DMS53 treated with DMSO at 0.1 percent for 48 hours (cell line): Measurements from ENCODE around the gene IL15RA.
"Not testable (repeated sequence)": the region's sequence is repeated elsewhere in the genome, so short reads cannot be mapped to it uniquely, and the experiment has no call there.

ENCODE experiments used
- DNase-seq: peaks from one replicate; lab custom pipeline; 2025; ENCODE audit not compliant: unreplicated experiment; lab: John Stamatoyannopoulos, UW

Gene IL15RA

DNA sequence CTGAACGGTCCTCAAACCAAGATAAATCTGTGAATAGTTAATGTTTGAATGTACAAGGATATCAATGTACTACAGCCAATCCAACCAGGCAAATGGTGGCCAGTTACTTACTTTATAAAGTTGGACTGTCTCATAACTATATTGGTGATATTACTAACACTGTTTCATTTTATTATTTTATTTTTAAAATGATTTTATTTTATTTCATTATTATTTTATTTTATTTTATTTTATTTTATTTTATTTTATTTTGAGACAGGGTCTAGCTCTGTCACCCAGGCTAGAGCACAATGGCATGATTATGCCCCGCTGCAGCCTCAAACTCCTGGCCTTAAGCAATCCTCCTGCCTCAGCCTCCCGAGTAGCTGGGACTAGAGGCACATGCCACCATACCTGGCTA, 6.8 kb downstream of the IL15RA start:
- no peak for DNase-seq

DNA sequence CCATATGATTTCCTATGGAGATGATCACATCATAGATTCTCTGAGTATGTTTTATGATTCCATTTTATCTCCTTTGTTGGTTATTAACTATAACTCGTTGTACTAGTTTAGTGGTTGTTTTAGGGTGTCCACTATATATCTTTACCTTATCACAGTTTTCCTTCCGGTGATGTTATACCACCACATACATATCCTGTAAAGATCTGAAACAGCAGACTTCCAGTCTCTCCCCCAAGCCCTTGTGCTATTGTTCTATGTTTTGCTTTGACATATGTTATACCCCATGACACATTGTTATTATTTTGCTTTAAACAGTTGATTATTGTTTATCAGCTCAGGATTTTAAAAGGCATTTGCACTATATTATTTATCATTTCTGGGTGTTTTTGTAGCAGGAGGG, 7.3 kb downstream of the IL15RA start:
- no peak for DNase-seq

DNA sequence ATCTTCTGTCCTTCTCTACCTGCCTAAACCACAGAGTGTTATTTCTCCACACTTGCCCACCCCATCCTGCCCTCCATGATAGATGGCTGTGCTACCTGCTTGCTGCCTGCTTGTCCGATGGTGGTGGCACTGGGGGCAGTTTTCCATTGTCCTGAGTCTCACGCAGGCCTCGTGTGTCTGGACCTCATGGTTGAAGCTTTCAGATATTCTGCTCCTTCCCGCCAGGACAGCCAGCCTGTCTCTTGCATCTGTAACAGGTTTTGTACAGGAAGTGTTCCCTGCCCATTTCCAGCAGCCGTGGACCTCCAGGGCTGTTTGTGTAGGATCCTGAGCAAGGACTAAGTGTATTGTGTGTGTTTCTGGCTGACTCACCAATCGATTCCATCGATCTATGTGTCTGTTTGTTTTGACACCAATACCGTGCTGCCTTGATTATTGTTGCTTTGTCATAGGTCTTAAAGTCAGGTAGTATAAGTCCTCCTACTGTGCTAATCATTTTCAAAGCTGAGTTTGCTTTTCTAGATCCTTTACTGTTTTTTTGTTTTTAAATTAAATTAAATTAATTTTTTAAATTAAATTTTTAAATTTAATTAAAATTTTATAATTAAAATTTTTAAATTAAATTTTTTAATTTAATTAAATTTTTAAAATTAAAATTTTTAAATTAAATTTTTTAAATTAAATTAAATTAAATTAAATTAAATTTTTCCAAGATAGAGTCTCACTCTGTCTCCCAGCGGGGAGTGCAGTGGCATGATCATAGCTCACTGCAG, 8.5 kb downstream of the IL15RA start:
- DNase-seq = no peak

DNA sequence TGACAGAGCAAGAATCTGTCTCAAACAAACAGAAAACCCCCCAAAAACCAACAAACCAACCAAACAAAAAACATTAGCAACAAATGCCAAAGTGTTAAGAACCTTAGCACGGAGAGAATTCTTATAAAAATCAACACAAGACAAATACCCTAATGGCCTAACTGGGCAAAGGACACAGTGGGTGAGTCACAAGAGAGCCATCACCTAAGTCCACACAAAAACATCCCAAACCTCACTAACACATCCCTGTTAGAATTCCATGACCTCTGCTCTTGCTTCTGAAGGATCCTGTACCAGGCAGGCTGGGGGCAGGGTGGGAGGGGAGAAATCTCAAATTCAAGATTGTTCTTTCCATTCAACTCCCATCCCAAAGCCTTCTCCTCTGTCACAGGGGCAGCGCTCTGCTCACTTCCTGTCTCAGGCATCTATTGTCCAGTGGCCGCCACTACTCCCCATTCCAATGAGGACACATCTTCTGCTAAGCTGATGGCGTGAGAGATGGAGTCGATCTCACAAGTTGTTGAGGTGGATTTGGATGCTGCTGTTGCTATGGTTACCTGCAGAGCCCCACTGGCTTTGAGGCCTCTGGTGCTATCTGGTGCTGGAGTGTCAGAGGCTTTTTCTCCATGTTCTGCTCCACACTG, 9.2 kb downstream of the IL15RA start:
- DNase-seq = no peak

DNA sequence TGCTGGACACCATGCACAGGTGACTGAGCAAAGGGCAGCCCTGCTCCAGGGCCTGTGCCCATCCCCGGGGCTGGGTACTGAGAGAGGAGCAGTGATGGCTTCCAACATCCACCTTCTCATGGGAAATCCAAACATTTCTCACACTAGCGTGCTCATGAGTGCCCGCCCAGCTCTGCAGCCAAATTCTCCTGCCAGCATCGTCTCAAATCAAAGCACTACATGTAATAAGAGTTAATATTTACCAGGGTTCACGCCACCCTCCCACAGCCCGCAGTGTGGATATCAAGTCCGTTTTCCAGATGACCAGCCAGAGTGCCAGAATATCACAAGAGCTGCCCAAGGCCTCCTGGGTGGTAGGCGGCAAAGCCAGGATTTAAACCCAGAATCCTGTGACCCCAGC, 12.1 kb downstream of the IL15RA start:
- DNase-seq = no peak

DNA sequence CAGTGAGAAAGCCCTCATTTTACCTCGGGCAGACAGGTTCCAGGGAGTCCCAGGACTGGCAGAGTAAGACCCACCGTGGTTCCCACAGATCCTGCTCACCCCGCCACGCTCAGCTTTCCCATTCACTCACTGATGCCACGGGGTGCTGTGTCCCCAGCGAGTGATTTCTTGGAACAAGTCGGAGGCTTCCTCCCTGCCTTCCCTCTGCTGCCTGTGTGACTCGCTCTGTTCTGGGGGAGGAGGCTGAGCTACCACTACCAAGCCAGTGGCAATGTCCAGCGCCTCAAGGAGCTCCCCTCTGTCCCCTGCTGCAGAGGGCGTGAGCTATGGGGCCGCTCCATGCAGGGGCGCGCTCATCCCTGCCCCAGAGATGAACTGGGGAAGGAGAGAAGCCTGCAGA, 12.6 kb downstream of the IL15RA start:
- no peak for DNase-seq

DNA sequence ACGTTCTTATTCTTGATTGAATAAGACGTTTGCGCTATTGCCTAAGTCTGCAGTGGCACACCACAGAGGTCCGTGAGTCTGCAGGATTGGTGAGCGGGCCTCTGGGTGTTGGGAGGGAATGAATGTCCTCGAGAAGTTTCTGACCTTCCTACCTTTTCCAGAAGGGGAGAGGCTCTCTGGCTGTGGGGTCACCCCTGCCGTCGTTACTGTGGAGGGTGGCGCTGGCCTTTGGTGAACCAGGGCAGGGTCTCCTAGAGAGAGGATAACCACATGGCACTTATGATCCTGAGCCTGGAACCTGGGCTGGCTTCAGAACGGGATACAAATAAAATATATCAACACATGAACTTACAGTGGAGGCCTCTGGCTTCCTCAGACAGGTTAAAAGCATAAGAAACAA, 13.8 kb downstream of the IL15RA start:
- DNase-seq = no peak

DNA sequence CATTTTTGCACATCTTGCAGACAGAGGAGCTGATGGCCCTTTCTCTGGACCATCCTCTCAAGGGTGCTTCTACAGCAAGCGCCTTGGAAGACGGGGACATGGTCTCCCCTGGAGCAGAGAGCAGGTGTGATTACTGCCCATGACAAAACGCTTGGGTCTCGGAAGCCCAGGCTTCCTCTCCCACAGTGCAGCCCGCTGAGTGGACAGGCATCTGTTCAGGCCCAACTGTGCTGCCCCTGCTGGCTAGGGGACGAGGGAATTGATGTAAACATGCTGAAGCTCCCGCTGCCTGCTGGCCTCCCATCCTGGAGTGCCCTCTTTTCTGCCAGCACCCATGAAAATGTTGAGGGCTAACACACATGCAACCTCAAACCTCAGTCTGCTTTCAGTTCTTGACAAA, 14.3 kb downstream of the IL15RA start:
- DNase-seq = no peak

DNA sequence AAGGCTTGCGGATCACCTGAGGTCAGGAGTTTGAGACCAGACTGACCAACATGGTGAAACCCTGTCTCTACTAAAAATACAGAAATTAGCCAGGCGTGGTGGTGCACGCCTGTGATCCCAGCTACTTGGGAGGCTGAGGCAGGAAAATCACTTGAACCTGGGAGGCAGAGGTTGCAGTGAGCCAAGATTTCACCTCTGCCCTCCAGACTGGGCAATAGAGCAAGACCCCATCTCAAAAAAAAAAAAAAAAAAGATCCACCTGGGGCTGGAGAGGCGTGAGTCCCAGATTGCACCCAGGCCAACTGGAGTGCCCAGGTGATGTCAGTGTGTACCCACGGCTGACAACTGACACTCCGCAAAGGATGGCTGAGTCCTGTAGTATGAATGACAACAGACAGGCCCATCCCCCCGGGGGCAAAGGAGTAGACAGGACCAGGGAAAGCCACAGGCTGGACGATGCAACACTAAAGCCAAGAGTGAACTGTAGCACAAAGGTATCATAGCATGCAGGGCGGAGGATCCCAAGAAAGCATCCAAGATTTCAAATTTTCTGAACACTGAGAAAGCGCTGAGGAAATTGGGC, 14.9 kb downstream of the IL15RA start:
- DNase-seq = not testable (repeated sequence)

DNA sequence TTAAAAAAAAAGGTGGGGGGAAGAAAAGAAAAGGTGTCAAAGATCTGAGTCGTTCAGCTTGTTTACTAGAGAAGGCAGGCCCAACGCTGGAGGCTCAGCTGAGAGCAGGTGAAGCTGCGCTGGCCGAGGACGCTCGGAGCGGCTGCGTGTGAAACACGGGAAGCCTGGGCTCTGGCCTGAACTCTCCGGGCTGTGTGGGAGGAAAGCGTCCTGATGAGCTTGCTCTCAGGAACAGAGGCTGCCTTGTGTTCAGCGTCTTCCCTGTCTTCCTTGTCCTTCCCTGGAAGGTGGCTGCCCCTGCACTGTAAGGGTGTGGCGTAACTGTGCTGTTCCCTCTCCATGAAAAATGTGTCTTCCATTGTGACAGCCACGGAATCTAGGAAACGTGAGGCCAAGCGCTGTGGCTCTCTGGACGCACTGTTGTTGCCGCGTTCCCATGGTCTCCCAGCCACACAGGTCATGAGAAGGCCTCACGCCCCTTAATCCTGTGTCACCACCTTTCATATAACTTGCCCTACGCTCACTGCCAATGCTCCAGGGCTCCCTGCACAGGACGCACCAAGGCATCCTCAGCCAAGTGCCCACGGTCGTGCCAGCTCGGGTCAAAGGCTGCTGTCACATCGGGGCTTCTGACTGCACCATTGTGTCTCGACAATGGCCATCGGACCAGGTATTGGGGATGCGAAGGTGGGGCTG, 15.8 kb downstream of the IL15RA start:
- no peak for DNase-seq

DNA sequence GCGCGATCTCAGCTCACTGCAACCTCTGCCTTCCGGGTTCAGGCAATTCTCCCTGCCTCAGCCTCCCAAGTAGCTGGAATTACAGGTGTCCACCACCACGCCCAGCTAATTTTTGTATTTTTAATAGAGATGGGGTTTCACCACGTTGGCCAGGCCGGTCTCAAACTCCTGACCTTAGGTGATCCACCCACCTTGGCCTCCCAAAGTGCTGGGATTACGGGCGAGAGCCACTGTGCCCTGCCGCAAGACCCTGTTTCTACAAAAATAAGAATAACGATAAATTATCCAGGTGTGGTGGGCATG, 16.4 kb downstream of the IL15RA start:
- DNase-seq = not testable (repeated sequence)

DNA sequence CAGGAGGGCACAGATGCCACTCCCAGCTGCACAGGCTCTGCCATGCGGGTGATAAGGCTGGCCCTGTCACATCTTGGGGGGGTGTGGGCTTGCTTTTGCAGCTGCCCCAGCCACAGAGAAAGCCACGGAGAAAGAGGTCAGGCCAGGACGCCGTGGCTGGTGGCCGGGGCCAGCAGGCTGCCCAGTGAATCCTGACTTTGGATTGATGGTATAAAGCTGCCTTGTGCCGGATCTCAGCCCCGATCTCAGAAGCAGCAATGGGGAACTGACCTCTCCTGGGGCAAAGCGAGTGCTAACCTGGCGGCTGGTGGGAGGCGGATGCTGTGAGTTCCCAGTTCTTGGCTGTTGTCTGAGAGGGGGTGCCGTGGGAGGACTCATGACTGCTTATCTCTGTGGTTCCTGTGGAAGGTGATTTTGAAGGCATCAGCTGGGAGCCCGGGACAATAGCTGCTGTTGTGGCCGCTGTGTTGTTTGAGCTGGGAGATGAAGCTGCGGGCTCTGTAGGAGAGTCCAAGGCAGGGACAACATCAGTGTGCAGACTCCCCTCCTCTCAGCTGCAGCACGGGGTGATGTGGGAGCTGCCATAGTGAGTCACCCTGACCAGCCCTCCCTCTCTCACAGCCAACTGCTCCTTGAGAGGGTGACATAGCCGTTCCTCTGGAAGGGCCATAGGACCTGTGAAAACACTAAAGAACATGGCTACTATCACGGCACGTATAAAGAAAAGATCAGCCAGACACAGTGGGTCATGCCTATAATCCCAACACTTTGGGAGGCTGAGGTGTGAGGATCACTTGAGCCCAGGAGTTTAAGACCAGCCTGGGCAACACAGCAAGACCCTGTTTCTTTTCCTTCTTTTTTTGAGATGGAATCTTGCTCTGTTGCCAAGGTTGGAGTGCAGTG, 17.0 kb downstream of the IL15RA start:
- no peak for DNase-seq

DNA sequence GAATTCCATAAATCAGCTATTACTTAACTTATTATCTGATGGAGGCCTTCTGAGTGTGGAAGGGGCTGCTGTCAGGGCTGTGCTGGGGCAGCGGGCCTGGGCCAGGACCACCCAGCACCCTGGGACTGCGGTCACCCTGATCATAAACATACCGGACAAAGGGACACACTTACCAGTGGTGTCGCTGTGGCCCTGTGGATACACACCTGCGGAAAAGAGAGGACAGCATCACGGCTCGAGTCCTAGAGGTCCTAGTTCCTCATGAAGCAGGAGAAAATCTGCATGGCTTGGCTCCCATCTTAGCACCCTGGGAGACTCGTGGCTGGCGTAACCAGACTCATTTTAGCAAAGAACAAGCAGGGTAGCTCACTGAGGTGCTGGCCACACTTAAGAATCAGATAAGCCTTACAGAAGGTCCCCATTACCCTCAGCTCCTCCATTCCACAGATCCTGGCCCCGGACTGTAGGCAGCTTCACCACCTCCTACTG, 17.7 kb downstream of the IL15RA start:
- DNase-seq = no peak

DNA sequence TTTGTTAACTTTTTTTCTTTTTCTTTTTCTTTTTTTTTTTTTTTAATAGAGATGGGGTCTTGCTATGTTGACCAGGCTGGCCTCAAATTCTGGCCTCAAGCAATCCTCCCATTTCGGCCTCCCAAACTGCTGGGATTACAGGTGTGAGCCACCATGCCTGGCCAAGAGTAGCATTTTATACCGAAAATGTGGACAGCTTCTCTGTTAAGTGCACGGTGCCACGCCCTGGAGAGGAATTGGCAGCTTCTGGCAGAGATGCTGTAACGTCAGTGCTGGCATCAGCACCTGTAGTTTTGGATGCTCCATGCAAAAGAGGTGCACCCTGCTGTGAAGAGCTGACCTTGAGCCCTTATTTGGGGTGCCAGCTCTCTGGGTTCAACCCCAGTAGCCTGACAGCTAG, 18.2 kb downstream of the IL15RA start:
- no peak for DNase-seq

DNA sequence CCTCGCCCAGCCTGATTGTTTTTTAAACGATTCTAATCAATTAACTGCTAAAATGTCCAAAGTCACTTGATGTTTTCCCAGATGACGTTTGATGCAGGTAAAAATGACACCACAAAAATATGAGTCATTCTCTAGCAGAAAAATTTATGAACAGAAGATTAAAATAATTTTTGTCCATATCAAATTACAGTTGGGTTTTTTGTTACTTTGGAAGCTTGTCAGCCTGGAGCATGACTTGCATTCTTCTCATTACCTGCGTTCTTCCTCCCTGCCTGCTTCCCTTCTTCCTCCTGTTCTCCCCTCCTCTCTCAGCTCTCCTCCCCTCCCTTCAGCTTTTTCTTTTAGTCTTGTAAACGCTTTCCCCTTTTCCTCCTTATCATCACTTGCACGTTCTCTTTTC, 18.7 kb downstream of the IL15RA start:
- no peak for DNase-seq

DNA sequence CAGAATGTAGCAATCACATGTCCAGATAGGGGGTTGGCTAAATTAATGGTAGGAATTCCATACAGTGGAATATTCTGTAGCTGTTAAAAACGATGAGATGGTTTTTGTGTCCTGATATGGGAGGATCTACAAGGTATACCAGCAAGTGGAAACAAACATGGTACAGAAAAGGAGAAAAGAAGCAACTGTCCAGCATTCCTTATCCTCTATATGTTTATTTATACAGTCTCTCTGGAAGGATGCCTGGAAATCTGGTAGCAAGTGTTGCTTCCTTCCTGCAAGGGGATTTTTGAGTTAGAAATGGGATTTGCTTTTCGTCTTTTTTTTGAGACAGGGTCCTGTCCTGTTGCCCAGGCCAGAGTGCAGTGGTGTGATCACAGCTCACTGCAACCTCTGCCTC, 19.3 kb downstream of the IL15RA start:
- no peak for DNase-seq

DNA sequence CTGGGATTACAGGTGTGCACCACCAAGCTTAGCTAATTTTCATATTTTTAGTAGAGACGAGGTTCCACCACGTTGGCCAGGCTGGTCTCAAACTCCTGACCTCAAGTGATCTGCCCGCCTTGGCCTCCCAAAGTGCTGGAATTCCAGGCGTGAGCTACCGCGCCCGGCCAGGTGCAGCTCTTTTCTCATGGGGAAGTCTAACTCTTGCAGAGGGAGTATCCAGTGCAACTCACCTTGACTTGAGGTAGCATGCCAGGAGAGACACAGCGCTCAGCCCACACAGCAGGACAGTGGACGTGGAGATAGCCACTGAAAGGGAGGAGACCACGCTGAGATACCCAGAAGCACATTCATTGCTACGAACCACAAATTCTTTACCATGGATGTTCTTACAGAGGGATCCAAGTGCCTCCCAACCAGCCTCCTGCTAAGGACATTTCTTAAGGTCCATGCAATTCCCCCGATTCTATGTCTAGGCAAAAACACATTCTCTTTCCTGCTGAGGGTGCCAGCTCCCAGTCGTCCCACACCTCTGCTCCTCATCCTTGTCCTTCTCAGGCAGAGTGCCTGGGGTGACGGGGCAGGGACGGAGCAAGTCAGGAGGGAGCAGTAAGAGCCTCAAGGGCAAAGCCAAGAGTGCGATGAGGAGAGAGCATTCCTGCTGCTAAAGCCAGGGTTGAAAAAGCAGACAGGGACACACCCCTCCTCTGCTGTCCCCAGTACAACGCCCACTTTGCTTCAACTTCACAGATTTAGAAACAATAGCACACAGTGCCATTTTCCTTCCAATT, 21.0 kb downstream of the IL15RA start:
- no peak for DNase-seq

DNA sequence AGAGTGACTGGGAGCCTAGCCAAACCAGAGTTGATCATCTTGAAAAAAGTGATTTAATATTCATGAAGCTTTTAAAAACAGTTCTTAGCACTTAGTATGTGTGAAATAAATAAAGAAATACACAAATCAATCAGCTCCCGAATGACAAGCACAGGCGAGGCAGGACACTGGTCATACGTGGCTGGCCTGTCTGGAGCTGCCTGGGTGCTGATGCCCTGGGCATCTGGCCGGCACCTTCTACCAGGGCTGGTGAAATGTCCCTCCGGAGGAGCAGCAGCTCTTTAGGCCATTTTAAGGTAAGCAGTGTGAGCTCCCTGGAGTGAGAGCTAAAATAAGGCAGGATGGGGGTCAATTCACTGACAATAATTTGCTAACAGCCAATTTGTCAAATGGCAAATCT, 23.7 kb downstream of the IL15RA start:
- no peak for DNase-seq

DNA sequence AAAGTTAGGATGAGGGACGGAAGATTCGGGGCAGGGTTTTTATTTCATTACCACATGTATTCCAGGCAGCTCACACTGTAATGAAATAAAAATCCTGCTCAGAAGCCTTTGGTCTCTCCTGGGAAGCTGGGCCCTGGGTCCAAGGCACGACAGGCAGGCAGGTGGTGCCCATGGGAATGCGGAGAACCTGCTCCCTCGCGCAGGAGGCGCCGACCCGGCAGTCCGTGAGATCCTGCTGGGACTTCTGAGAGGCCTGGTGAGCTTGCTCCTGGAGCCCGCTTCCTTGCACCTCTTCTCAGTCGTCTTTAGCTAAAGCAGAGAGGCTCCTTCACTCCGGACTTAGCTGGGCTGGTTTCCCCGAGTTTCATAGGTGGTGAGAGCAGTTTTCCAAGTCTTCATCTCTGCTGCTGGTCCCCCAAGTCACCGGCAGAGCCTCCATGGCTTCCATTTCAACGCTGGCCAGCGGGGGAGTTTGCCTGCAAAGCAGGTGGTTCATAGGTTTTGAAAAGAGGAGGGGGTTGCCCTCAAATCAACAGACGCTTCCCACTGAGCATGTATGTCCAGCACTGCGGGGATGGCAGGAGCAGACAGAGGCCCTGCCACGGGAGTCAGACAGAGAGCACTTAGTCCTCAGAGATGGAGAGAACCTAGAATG, 24.5 kb downstream of the IL15RA start:
- no peak for DNase-seq
